ENCODE measurements around the gene NTF3. TPM values are rescaled to one million over a fixed set of nuclear protein-coding genes. Genes with fewer than 3 reads are reported as not detected.

The NTF3 gene
- total RNA-seq, 1 donor from 2014 or later, result 8.6 TPM

DNA sequence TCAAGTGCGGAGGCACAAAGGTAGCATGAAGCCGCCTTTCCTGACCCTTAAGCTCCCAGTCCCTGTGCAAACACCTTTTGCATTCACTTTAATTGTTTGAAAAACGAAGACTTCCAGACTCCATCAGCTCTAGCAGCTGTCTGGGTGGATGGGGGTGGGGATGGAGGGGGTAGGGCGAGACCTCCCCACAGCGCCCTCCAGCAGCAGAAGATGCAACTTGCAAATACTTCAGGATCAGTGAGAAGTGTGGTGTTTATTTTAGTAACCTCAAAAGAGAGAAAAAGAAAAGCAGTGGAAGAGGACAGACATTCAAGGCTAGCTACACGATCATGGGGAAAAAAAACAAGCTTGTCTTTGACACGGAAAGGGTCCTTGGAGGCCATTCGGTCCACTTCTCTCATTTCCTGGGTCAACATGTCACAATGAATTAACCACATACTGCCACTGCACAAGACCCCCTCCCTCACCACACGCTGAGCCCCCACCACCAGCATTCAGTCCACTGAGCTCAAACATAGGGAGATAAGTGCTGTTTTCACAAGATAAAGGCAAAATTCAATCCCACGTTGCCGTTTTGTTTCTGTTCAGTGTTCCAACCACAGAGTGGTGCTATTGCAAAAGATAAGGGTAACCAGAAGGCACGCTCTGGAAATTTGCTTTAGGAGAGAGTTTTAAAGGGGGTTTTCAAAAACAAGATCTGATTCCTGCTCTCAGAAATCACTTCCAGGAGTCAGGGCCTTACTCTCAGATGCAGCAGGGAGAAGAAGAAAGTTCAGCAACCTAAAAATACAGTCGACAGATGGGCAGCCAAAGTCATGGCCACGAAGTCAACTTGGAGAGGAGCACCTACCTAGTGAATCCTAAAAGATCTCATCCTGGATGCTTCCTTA lies 3.3 kb upstream of the NTF3 start:
- no peak overlapping the region for H3K27ac Mint-ChIP-seq
- H3K27me3 Mint-ChIP-seq (ENCODE audit: low read depth), result peaks cover 80% of the 10 kb centered on the region
- peaks cover 43% of the 10 kb centered on the region for H3K4me1 Mint-ChIP-seq
- TF ChIP-seq CTCF (IDR thresholded peaks at IDR 0.05; ENCODE audit: unreplicated experiment), result peak; percentile 46
- no peaks in the 10 kb centered on the region for H3K36me3 Mint-ChIP-seq
- no peaks in the 10 kb centered on the region for H3K9me3 Mint-ChIP-seq
- DNase-seq (ENCODE audit: low spot score in 2 of 2, unreplicated experiment in 2 of 2), result no peak
- H3K4me3 Mint-ChIP-seq, result peak overlapping the region; percentile 44

GRCh38 chr12:5429741-5430557 lies 2.0 kb upstream of the NTF3 start:
- no peak for DNase-seq (ENCODE audit: low spot score in 2 of 2, unreplicated experiment in 2 of 2)
- peak overlapping the region; percentile 70 for H3K4me3 Mint-ChIP-seq
- peaks cover 43% of the 10 kb centered on the region for H3K4me1 Mint-ChIP-seq
- H3K9me3 Mint-ChIP-seq, result no peaks in the 10 kb centered on the region
- no peak for TF ChIP-seq CTCF (IDR thresholded peaks at IDR 0.05; ENCODE audit: unreplicated experiment)
- peak overlapping the region; percentile 50 for H3K27ac Mint-ChIP-seq
- H3K27me3 Mint-ChIP-seq (ENCODE audit: low read depth), result peaks cover 76% of the 10 kb centered on the region
- H3K36me3 Mint-ChIP-seq, result no peaks in the 10 kb centered on the region

DNA sequence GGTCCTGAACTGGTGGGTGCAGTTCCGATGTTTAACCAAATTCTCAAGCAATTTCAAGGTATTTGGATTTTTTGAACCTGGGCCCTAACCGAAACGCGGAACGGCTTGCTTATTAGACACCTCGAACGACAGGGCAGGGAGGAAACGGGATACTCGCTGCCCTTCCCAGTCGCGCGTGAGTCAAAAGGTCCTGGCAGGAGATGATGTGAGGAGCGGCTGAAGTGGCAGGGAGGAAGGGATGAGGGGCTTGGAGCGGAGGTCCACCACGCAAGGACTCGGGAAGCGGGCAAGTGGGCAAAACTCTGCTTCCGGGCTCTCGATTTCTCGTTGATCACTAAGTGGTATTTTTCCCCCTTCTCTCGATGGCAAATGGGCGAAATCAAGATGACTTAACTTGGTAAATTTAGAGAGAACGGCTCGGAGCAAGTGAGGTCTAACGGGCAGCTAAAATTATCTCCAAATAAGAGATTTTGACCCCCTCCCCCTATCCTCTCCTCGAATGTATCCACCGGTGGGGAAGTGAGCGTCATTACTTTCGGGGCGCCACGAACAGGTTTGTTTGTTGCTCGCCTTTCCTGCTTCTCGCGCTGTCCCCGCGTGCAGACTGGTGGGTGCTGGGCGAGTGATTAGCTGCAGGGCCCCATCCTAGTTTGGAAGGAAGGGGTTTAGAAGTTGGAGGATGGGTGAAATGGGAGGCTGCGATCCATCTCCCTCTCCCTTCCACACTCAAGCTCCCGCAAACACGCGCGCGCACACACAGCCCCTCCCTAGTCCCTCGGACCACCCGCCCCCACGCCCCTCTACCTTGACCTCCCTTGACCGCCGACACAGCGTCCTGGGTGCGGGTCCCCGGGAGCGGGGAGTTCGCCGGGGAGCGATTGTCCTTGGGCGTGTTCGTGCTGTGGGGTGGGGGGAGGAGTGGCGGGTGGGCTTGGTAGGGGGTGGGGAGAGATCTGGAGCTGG lies 986 bp upstream of the NTF3 start:
- H3K4me3 Mint-ChIP-seq, result peak overlapping the region; percentile 70
- H3K27me3 Mint-ChIP-seq (ENCODE audit: low read depth), result peaks cover 69% of the 10 kb centered on the region
- no peak overlapping the region for H3K27ac Mint-ChIP-seq
- H3K36me3 Mint-ChIP-seq, result no peaks in the 10 kb centered on the region
- no peak for TF ChIP-seq CTCF (IDR thresholded peaks at IDR 0.05; ENCODE audit: unreplicated experiment)
- H3K9me3 Mint-ChIP-seq, result no peaks in the 10 kb centered on the region
- no peak for DNase-seq (ENCODE audit: low spot score in 2 of 2, unreplicated experiment in 2 of 2)
- peaks cover 43% of the 10 kb centered on the region for H3K4me1 Mint-ChIP-seq

DNA sequence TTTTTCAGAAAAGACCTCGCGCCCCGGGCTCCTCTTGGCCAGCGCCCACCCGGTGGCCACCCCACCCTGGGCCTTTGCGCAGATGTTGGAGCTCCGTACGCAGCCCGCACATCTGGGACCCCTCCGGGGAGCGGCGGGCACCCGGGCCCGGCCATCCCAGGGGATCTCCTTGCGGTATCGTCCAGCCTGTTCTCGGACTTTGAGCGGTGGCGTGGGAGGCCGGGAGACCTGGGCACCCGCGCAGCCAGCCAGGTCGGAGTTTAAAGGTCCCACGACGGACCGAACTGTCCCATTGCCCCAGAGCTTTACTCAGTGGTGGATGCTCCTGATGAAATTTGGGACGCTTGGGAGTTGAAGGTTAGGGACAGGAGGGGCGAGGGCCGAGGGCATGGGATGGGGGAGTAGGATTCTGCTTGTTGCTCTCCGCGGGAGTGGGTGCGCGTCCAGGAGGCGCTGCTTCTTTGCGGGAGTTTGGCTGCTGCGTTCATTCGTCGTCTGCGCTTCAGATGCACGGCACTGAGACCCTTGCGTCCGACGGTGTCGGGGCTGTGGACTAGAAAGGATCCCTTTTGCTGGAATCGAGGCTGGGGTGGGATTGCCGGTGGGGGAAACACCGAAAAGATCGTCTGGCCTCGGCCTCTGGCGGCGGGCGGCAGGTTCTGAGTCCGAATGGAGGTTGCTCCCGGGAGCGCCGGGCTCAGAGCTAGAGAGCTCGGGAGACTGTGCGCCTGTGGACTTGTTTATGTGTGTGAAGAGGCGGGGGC lies 1.4 kb downstream of the NTF3 start:
- Mint-ChIP-seq H3K27me3 (ENCODE audit: low read depth) (peaks cover 45% of the 10 kb centered on the region), H3K4me3 (no peak overlapping the region), H3K9me3 (no peaks in the 10 kb centered on the region), H3K27ac (no peak overlapping the region), H3K4me1 (peaks cover 45% of the 10 kb centered on the region), H3K36me3 (no peaks in the 10 kb centered on the region)
- no peak for DNase-seq (ENCODE audit: low spot score in 2 of 2, unreplicated experiment in 2 of 2)
- TF ChIP-seq CTCF (IDR thresholded peaks at IDR 0.05; ENCODE audit: unreplicated experiment), result no peak

Measured in mesothelial cell of epicardium (in vitro differentiated cells).